B cell (primary cell): ENCODE data around the gene LAMA1. TPM values are rescaled to one million over a fixed set of nuclear protein-coding genes. Genes with fewer than 3 reads are reported as not detected.

Experiments
- ATAC-seq: fragments of 200-7000 bp; cut with Tn5 transposase; one replicate; pipeline ENCODE4 v1.10.0; 2021; ENCODE audit warnings: low read depth, mild to moderate bottlenecking, moderate number of reproducible peaks, moderate library complexity
- CTCF ChIA-PET: fragments of 350-600 bp; sonication (Branson Sonifier 250); formaldehyde crosslinking; loops from one replicate; lab custom pipeline; 2021; ENCODE audit warnings: antibody characterized with exemption, inconsistent platforms; lab: Charles Lee
- POLR2A ChIA-PET: fragments of 350-600 bp; sonication (Branson Sonifier 250); formaldehyde crosslinking; loops from one replicate; lab custom pipeline; 2021; ENCODE audit warnings: antibody characterized with exemption; lab: Charles Lee
- DNase-seq: peaks from one replicate; pipeline ENCODE4 v3.0.0; 2013
- H2AFZ ChIP-seq: 2 replicates; pipeline ENCODE4 v1.6.1; 2012; ENCODE audit warnings: mild to moderate bottlenecking, low read depth, low read length; ENCODE audit not compliant: insufficient read depth, poor library complexity, severe bottlenecking
- H3K27ac ChIP-seq, 2 donors: 1 replicate in 1 of 2; 2 replicates in 1 of 2; pipeline ENCODE4 v1.5.1; 2012 to 2013; ENCODE audit warnings: low read length in 2 of 2, mild to moderate bottlenecking in 2 of 2, moderate library complexity in 1 of 2
- H3K27me3 ChIP-seq, 4 experiments: fragments of 200-600 bp in 1 of 4; sonication (generic) in 1 of 4; replicated peaks in 1 of 4; 1 replicate in 2 of 4; 2 replicates in 2 of 4; pipeline versions ENCODE4 v1.6.1 to v1.7.0; 2013 to 2016; ENCODE audit warnings: low read length in 3 of 4, mild to moderate bottlenecking in 2 of 4, mixed read lengths in 1 of 4, moderate library complexity in 1 of 4; ENCODE audit not compliant: insufficient read depth in 4 of 4, control insufficient read depth in 3 of 4; ENCODE audit errors: control extremely low read depth in 1 of 4
- H3K36me3 ChIP-seq, 2 experiments: replicated peaks in 1 of 2; 1 replicate in 1 of 2; 2 replicates in 1 of 2; pipeline versions ENCODE4 v1.6.1 to v1.7.1; 2013; ENCODE audit warnings: low read length in 1 of 2; ENCODE audit not compliant: insufficient read depth in 2 of 2, control insufficient read depth in 1 of 2; ENCODE audit errors: control extremely low read depth in 1 of 2, extremely low read depth in 1 of 2
- H3K4me1 ChIP-seq, 2 donors: fragments of 200-600 bp in 1 of 2; sonication (generic) in 1 of 2; 1 replicate in 1 of 2; 2 replicates in 1 of 2; pipeline versions ENCODE4 v1.5.1 to v1.6.1; 2013 to 2017; ENCODE audit warnings: low read length in 2 of 2; ENCODE audit not compliant: control insufficient read depth in 2 of 2, insufficient read depth in 2 of 2
- H3K4me2 ChIP-seq: replicated peaks from 2 replicates; pipeline ENCODE3; 2012; ENCODE audit warnings: mild to moderate bottlenecking, low read depth, low read length; ENCODE audit not compliant: poor library complexity, severe bottlenecking
- H3K4me3 ChIP-seq, 5 experiments: fragments of 200-600 bp in 1 of 5; sonication (generic) in 1 of 5; 1 replicate in 3 of 5; 2 replicates in 2 of 5; pipeline versions ENCODE4 v1.5.1 to v1.7.0; 2011 to 2016; ENCODE audit warnings: low read length in 4 of 5, mild to moderate bottlenecking in 4 of 5, low read depth in 2 of 5, control low read depth in 1 of 5, moderate library complexity in 1 of 5; ENCODE audit not compliant: insufficient read depth in 1 of 5; ENCODE audit errors: control extremely low read depth in 1 of 5, extremely low read depth in 1 of 5
- H3K79me2 ChIP-seq: fragments of 200-600 bp; sonication (generic); one replicate; pipeline ENCODE4 v1.6.0; 2016; ENCODE audit warnings: low read length; ENCODE audit not compliant: control insufficient read depth, insufficient read depth
- H3K9ac ChIP-seq: fragments of 200-600 bp; sonication (generic); 2 replicates; pipeline ENCODE4 v1.6.1; 2017; ENCODE audit warnings: mild to moderate bottlenecking, low read length, moderate library complexity
- H3K9me3 ChIP-seq, 3 donors: one replicate each; pipeline versions ENCODE4 v1.6.1 to v1.7.1; 2013; ENCODE audit warnings: low read length in 2 of 3; ENCODE audit not compliant: control insufficient read depth in 2 of 3, insufficient read depth in 1 of 3; ENCODE audit errors: control extremely low read depth in 1 of 3
- H4K20me1 ChIP-seq: 2 replicates; pipeline ENCODE4 v1.6.0; 2012; ENCODE audit warnings: mild to moderate bottlenecking, low read length; ENCODE audit not compliant: insufficient read depth, control insufficient read depth, poor library complexity, severe bottlenecking
- H3K27ac Mint-ChIP-seq: one replicate; pipeline ENCODE4 v1.8.0; 2021; ENCODE audit warnings: mixed read lengths
- H3K27me3 Mint-ChIP-seq: one replicate; pipeline ENCODE4 v1.8.0; 2021; ENCODE audit warnings: mixed read lengths
- H3K4me1 Mint-ChIP-seq: one replicate; pipeline ENCODE4 v1.8.0; 2021; ENCODE audit warnings: mixed read lengths
- H3K4me3 Mint-ChIP-seq: one replicate; pipeline ENCODE4 v1.8.0; 2021; ENCODE audit warnings: mixed read lengths
- H3K9me3 Mint-ChIP-seq: one replicate; pipeline ENCODE4 v1.8.0; 2022; ENCODE audit warnings: mixed read lengths; ENCODE audit not compliant: insufficient read depth
- EZH2 ChIP-seq: IDR thresholded peaks from 2 replicates; pipeline ENCODE4 v1.6.1; 2012; ENCODE audit warnings: borderline replicate concordance, low read depth, mild to moderate bottlenecking, moderate library complexity, low read length; ENCODE audit not compliant: insufficient read depth, poor library complexity, severe bottlenecking
- WGBS: methylation state at CpG from one replicate; pipeline ENCODE4 v1.1.5; 2013; ENCODE audit warnings: missing lambda C conversion rate; ENCODE audit not compliant: insufficient coverage; 5-methylcytosine and 5-hydroxymethylcytosine counted together
- intact Hi-C: fragments of 100-400 bp; cut with micrococcal nuclease; formaldehyde crosslinking; loops from one replicate; pipeline ENCODE4 v1.10.0; 2022
- polyA plus RNA-seq: library from polyadenylated mRNA; depleted of rRNA; stranded (reverse); fragments of >200 nt; gene quantifications from 2 replicates; pipeline ENCODE4 v1.2.3, GENCODE V29; 2012
- total RNA-seq, 2 donors: library from RNA; stranded (reverse); fragments of 120-200 nt in 1 of 2; gene quantifications; 1 replicate in 1 of 2; 2 replicates in 1 of 2; pipeline versions ENCODE4 v1.2.3 to v1.2.4, GENCODE V29; 2013 to 2022
- TF ChIP-seq, protein P1 (sequence below): fragments of 200-600 bp; IDR thresholded peaks from one replicate; pipeline ENCODE4 v1.8.0; 2022; ENCODE audit warnings: antibody characterized with exemption, mild to moderate bottlenecking

LAMA1 gene
- total and polyA plus RNA-seq, 2 donors (not counting 1 experiment from before 2014, with no cell fraction given): not detected

DNA sequence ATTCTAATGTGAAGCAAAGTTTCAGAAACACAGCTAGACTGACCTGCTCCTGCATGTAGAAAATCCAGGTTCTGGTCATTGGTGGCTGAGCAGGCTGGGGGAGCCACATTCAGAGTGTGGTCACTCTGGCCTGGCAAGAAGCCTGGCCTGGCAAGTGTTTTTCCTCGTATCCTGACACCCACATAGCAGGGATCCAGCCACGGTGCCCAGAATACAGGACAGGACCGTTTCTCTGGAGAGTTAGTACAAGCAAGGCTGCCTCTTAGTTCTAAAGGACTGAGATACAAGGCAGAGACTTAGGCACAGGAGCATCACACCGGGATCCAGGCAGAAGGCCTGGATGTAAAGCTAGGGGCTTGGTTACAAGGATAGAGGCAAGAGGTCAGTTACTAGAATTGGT, 4.8 kb upstream of the LAMA1 start:
- Histone ChIP-seq H3K27ac (no peak overlapping the region), H3K79me2 (no peaks in the 10 kb centered on the region), H3K4me2 (no peak overlapping the region), H3K9me3 (peaks cover 0 to 11% (median 0%) of the 10 kb centered on the region in 3 donors), H3K4me1 (no peaks in the 10 kb centered on the region), H3K27me3 (no peaks in the 10 kb centered on the region), H3K36me3 (no peaks in the 10 kb centered on the region), H3K9ac (no peak overlapping the region), H4K20me1 (no peaks in the 10 kb centered on the region), H3K4me3 (no peak overlapping the region), H2AFZ (no peak overlapping the region)
- no peak overlapping the region for H3K4me3 Mint-ChIP-seq
- WGBS: 78% methylated on average over 4 of the region's 4 CpGs
- CTCF ChIA-PET: no interaction called here
- TF ChIP-seq, protein P1, sequence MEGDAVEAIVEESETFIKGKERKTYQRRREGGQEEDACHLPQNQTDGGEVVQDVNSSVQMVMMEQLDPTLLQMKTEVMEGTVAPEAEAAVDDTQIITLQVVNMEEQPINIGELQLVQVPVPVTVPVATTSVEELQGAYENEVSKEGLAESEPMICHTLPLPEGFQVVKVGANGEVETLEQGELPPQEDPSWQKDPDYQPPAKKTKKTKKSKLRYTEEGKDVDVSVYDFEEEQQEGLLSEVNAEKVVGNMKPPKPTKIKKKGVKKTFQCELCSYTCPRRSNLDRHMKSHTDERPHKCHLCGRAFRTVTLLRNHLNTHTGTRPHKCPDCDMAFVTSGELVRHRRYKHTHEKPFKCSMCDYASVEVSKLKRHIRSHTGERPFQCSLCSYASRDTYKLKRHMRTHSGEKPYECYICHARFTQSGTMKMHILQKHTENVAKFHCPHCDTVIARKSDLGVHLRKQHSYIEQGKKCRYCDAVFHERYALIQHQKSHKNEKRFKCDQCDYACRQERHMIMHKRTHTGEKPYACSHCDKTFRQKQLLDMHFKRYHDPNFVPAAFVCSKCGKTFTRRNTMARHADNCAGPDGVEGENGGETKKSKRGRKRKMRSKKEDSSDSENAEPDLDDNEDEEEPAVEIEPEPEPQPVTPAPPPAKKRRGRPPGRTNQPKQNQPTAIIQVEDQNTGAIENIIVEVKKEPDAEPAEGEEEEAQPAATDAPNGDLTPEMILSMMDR: no peak
- TF ChIP-seq EZH2: no peak
- no peak for DNase-seq
- H3K27me3 Mint-ChIP-seq: peaks cover 4% of the 10 kb centered on the region
- H3K4me1 Mint-ChIP-seq: no peaks in the 10 kb centered on the region
- POLR2A ChIA-PET: no interaction called here
- ATAC-seq: no peak
- H3K27ac Mint-ChIP-seq: no peak overlapping the region
- no peaks in the 10 kb centered on the region for H3K9me3 Mint-ChIP-seq
- intact Hi-C loops: no loop called here

DNA sequence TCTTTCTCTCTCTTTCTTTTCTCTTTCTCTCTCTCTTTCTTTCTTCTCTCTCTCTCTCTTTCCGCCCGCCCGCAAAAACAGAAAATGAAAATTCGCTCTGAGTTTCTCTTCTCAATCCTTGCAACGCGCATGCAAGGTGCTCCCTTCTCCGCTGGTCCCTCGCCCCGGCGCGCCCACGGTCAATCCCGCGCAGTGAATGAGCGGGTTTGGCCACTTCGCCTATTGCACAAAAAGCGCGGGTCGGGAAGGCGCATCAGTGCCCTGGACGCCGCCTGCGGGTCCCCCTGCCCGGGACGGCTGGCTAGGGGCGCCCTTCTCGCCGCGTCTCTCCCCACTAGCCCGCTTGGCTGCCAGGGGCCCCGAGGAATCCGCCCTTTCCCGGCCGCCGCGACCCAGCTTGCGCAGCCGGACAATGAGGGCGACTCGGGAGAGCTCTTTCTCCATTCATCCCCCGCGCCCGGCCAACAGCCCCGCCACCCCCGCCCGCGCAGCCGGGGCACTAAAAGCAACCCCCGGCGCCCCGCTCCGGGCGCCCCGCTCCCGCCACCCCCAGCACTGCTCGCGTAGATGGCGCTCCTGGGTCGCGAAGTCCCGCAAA, 706 bp downstream of the LAMA1 start:
- Histone ChIP-seq H3K9me3 (peaks cover 0 to 9% (median 0%) of the 10 kb centered on the region in 3 donors), H3K4me1 (peaks cover 0 to 4% of the 10 kb centered on the region in 2 donors), H3K9ac (no peak overlapping the region), H3K36me3 (no peaks in the 10 kb centered on the region), H3K27me3 (peaks cover 0 to 10% (median 7%) of the 10 kb centered on the region in 4 experiments), H3K79me2 (no peaks in the 10 kb centered on the region), H3K27ac (no peak overlapping the region), H2AFZ (no peak overlapping the region), H3K4me2 (no peak overlapping the region), H4K20me1 (no peaks in the 10 kb centered on the region), H3K4me3 (no peak overlapping the region)
- intact Hi-C loops: no loop called here
- ChIA-PET POLR2A (no interaction called here), CTCF (no interaction called here)
- H3K27ac Mint-ChIP-seq: no peak overlapping the region
- TF ChIP-seq, protein P1: no peak
- no peak for TF ChIP-seq EZH2
- peaks cover 4% of the 10 kb centered on the region for H3K9me3 Mint-ChIP-seq
- H3K27me3 Mint-ChIP-seq: peaks cover 32% of the 10 kb centered on the region
- WGBS: 4% methylated on average over 61 of the region's 61 CpGs
- no peak overlapping the region for H3K4me3 Mint-ChIP-seq
- no peak for DNase-seq
- peaks cover 5% of the 10 kb centered on the region for H3K4me1 Mint-ChIP-seq
- no peak for ATAC-seq
